ENCODE data around the gene PSMC6. TPM values are rescaled to one million over a fixed set of nuclear protein-coding genes. Genes with fewer than 3 reads are reported as not detected.

The PSMC6 gene
- total RNA-seq, 2 experiments from 2014 or later, result 77.3 to 92.4 TPM

DNA sequence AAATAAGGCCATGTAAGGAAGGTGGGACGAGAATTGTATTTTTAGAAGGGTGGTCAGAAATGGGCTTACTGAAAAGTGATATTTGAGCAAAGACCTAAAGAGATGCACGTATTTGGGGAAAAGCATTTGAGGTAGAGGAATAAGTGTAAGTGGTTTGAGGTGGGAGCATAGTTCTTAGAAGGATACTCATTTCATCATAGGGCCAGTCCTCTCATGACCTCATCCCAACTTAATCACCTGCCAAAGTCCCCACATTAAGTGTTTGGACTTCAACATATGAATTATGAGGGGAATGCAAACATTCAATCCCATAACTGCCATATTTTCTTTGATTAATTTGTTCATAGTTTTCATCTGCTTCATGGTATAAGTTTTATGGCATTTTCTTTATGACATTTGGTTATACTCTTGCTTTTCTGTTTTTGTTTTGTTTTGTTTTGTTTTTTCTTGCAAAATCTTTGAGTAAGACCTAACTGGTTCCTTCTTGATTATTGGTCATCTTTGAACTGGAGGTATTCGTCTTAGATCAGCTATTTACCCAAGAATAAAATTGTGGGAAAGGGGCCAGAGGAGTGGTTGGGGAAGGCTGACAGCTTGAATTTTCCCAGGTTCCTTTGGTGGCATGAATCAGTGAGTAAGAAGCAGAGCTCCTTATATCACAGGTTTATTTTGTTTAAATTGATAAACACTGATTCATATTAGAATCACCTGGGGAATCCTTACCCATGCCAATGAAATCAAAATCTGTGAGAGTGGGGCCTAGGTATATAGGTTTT lies 60.2 kb downstream of the PSMC6 start:
- ATAC-seq (no peak), DNase-seq (no peak)
- H3K4me1 Mint-ChIP-seq, result peaks cover 33% of the 10 kb centered on the region
- H3K36me3 Mint-ChIP-seq, result peaks cover 41% of the 10 kb centered on the region
- CTCF ChIA-PET, result interaction anchor here (1.5 kb wide), 1 partner anchor 8 kb away, joined by 6 read pairs; no protein-coding TSS in a partner anchor
- no peaks in the 10 kb centered on the region for H3K9me3 Mint-ChIP-seq (ENCODE audit: low read depth)
- H3K4me3 Mint-ChIP-seq, result no peak overlapping the region
- no peaks in the 10 kb centered on the region for H3K27me3 Mint-ChIP-seq
- no peak overlapping the region for H3K27ac Mint-ChIP-seq

DNA sequence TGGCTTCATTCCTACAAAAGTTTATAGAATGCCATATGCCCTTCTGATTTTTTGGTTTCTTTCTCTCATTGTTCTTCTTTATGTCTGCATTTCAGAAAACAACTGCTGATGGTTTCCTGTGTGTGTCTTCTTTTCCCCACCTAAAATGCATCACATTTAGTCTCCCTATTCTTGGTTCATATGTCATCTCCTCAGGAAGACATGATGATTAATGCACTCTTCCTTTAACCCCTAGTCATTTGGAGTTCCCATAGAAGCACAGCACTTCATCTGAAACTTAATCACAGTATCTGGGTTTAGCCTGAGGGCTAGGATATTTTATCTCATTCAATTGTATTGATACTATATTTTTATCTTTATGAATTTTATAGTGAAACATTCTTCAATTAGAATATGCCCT lies 62.9 kb downstream of the PSMC6 start:
- H3K27ac Mint-ChIP-seq, result no peak overlapping the region
- H3K27me3 Mint-ChIP-seq, result no peaks in the 10 kb centered on the region
- ATAC-seq (no peak), DNase-seq (no peak)
- H3K4me3 Mint-ChIP-seq, result no peak overlapping the region
- no peaks in the 10 kb centered on the region for H3K9me3 Mint-ChIP-seq (ENCODE audit: low read depth)
- H3K4me1 Mint-ChIP-seq, result peaks cover 17% of the 10 kb centered on the region
- H3K36me3 Mint-ChIP-seq, result peaks cover 39% of the 10 kb centered on the region
- CTCF ChIA-PET, result no interaction called here

DNA sequence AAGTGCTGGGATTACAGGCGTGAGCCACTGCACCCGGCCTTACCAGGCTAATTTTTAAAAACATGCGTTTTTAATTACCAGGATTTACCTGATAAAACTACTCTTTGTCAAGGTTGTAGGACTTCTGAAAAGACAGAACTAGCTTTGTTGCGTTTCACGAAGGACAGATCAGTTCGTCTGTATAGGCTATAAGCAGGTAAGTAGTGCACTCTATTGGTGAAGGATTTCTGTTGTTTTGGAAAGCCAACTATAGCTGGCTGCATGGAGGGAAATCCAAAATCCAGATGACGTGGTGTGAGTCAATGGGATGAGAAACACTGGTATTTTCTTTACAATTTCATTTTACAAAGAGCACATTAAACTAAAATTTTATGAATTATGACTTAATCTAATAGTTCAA lies 69.8 kb downstream of the PSMC6 start:
- no peaks in the 10 kb centered on the region for H3K4me1 Mint-ChIP-seq
- CTCF ChIA-PET, result interaction anchor here (0.7 kb wide), 1 partner anchor 92 kb away, joined by 3 read pairs; no protein-coding TSS in a partner anchor
- H3K27me3 Mint-ChIP-seq, result no peaks in the 10 kb centered on the region
- H3K4me3 Mint-ChIP-seq, result no peak overlapping the region
- no peak for ATAC-seq
- no peak for DNase-seq
- no peak overlapping the region for H3K27ac Mint-ChIP-seq
- peaks cover 12% of the 10 kb centered on the region for H3K36me3 Mint-ChIP-seq
- H3K9me3 Mint-ChIP-seq (ENCODE audit: low read depth), result no peaks in the 10 kb centered on the region

Other genes starting within 250 kb of the PSMC6 start
- gene TXNDC16, start 154.7 kb upstream of the PSMC6 start, total RNA-seq, result 10 to 100 TPM in 1 of 2 experiments, 1 to 10 TPM in 1; 9.1 to 11.5 TPM
- gene GPR137C, start 154.4 kb upstream of the PSMC6 start, total RNA-seq, result under 1 TPM; 0.73 to 0.85 TPM
- gene ERO1A, start 11.6 kb upstream of the PSMC6 start, total RNA-seq, result 100 to 1,000 TPM; 167 to 183 TPM
- gene STYX, start 23.0 kb downstream of the PSMC6 start, total RNA-seq, result 10 to 100 TPM; 18.5 to 20.7 TPM
- gene GNPNAT1, start 84.4 kb downstream of the PSMC6 start, total RNA-seq, result 10 to 100 TPM; 11.9 to 13.7 TPM
- 1 to 10 TPM in 1 of 2 experiments, under 1 TPM in 1; 0.41 to 1.9 TPM for gene FERMT2, start 243.8 kb downstream of the PSMC6 start, total RNA-seq